Osteocyte (in vitro differentiated cells): ENCODE data around the gene CD3E. TPM values are rescaled to one million over a fixed set of nuclear protein-coding genes. Genes with fewer than 3 reads are reported as not detected.

ENCODE experiments used
- DNase-seq: peaks from one replicate; pipeline ENCODE4 v3.0.0; 2021; ENCODE audit warnings: mixed read lengths; ENCODE audit not compliant: unreplicated experiment; ENCODE audit errors: extremely low spot score
- H3K27ac Mint-ChIP-seq: one replicate; pipeline ENCODE4 v1.8.0; 2021; ENCODE audit warnings: mild to moderate bottlenecking, mixed read lengths; ENCODE audit not compliant: unreplicated experiment
- H3K27me3 Mint-ChIP-seq: one replicate; pipeline ENCODE4 v1.8.0; 2021; ENCODE audit warnings: mixed read lengths; ENCODE audit not compliant: unreplicated experiment
- H3K36me3 Mint-ChIP-seq: one replicate; pipeline ENCODE4 v1.8.0; 2021; ENCODE audit warnings: mixed read lengths; ENCODE audit not compliant: unreplicated experiment
- H3K4me1 Mint-ChIP-seq: one replicate; pipeline ENCODE4 v1.8.0; 2021; ENCODE audit warnings: mixed read lengths; ENCODE audit not compliant: unreplicated experiment
- H3K4me3 Mint-ChIP-seq: one replicate; pipeline ENCODE4 v1.8.0; 2021; ENCODE audit warnings: mild to moderate bottlenecking, moderate library complexity, mixed read lengths; ENCODE audit not compliant: unreplicated experiment
- H3K9me3 Mint-ChIP-seq: one replicate; pipeline ENCODE4 v1.8.0; 2021; ENCODE audit warnings: mixed read lengths; ENCODE audit not compliant: unreplicated experiment
- total RNA-seq: library from RNA; stranded (reverse); gene quantifications from 2 replicates; pipeline ENCODE4 v1.2.1, GENCODE V29; 2021
- TF ChIP-seq, protein P1 (sequence below): fragments of 200-600 bp; sonication (generic); IDR thresholded peaks from 2 replicates; pipeline ENCODE4 v1.5.0; 2021; ENCODE audit warnings: antibody characterized with exemption, mild to moderate bottlenecking, moderate library complexity

CD3E gene
- total RNA-seq, 1 donor from 2014 or later, result not detected

DNA sequence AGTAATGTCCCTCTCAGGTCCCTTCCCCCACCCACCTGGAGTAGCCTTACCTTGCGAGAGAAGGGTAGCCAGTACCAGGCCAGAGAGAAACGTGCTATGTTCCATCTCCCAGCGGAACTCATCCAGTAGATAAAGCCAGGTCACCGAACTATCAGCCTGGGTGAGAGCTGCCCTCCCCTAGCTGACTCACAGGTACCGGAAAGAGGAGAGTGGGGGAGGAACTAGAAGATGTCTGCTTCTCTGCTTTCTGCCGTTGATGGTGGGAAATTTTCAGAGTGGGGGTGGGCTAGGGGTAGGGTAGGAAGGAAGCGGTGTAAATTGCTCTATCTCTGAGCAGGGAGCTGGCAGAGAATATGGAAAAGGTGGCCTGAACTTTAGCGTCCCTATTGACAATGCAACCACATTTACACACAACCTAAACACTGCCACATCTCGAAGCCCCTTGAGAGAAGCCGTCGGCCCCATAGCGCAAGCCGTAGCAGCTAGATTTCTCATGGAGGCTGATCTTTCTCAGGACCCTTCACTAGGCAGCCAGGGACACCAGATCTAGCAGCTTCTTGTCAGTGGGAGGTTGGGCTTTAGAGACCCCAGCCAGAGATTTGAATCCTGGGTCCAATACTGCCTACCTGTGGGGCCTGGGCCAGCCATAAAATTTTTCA is 38.1 kb downstream of the CD3E start, which contains the start of gene CD3D:
Gene CD3D, minus strand, starts transcription at position 203 of the 659 bp plus-strand sequence. Its CDS starts 98 bp downstream, at position 105.
- no peak for DNase-seq
- Mint-ChIP-seq H3K36me3 (no peaks in the 10 kb centered on the region), H3K9me3 (no peaks in the 10 kb centered on the region), H3K4me3 (no peak within 1 kb of the TSS), H3K4me1 (no peaks in the 10 kb centered on the region), H3K27ac (no peak within 1 kb of the TSS), H3K27me3 (peaks cover 47% of the 10 kb centered on the region)
- TF ChIP-seq, protein P1, sequence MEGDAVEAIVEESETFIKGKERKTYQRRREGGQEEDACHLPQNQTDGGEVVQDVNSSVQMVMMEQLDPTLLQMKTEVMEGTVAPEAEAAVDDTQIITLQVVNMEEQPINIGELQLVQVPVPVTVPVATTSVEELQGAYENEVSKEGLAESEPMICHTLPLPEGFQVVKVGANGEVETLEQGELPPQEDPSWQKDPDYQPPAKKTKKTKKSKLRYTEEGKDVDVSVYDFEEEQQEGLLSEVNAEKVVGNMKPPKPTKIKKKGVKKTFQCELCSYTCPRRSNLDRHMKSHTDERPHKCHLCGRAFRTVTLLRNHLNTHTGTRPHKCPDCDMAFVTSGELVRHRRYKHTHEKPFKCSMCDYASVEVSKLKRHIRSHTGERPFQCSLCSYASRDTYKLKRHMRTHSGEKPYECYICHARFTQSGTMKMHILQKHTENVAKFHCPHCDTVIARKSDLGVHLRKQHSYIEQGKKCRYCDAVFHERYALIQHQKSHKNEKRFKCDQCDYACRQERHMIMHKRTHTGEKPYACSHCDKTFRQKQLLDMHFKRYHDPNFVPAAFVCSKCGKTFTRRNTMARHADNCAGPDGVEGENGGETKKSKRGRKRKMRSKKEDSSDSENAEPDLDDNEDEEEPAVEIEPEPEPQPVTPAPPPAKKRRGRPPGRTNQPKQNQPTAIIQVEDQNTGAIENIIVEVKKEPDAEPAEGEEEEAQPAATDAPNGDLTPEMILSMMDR, result no peak

GRCh38 chr11:118343248-118343647 is 38.7 kb downstream of the CD3E start:
- Mint-ChIP-seq H3K36me3 (no peaks in the 10 kb centered on the region), H3K27ac (no peak overlapping the region), H3K4me3 (no peak overlapping the region), H3K27me3 (peaks cover 52% of the 10 kb centered on the region), H3K9me3 (no peaks in the 10 kb centered on the region), H3K4me1 (no peaks in the 10 kb centered on the region)
- TF ChIP-seq, protein P1, result no peak
- no peak for DNase-seq

DNA sequence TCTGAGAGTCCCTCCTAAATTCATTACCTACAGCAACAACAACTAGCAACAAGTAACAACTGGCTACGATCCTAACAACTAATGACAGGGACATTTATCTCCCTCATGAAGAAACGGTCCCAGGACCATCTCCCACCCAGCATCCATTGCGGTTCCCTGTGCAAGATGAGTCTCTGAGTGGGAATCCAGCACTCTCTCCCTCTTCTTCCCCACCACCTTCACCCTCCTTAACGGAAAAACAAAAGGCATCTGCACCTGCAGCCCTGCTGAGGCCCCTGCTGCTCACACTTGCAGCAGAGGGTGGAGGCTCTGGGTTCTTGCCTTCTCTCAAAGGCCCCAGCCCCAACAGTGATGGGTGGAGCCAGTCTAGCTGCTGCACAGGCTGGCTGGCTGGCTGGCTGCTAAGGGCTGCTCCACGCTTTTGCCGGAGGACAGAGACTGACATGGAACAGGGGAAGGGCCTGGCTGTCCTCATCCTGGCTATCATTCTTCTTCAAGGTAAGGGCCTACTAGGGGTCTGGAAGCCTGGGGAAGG is 39.5 kb downstream of the CD3E start, which contains the start of gene CD3G:
Gene CD3G, plus strand, starts transcription at position 364 of the 535 bp plus-strand sequence. Its CDS starts 80 bp downstream, at position 444.
- H3K27ac Mint-ChIP-seq, result no peak within 1 kb of the TSS
- H3K4me3 Mint-ChIP-seq, result no peak within 1 kb of the TSS
- H3K36me3 Mint-ChIP-seq, result no peaks in the 10 kb centered on the region
- DNase-seq, result peak; percentile 38
- TF ChIP-seq, protein P1, result no peak
- H3K27me3 Mint-ChIP-seq, result peaks cover 54% of the 10 kb centered on the region
- no peaks in the 10 kb centered on the region for H3K4me1 Mint-ChIP-seq
- H3K9me3 Mint-ChIP-seq, result no peaks in the 10 kb centered on the region

DNA sequence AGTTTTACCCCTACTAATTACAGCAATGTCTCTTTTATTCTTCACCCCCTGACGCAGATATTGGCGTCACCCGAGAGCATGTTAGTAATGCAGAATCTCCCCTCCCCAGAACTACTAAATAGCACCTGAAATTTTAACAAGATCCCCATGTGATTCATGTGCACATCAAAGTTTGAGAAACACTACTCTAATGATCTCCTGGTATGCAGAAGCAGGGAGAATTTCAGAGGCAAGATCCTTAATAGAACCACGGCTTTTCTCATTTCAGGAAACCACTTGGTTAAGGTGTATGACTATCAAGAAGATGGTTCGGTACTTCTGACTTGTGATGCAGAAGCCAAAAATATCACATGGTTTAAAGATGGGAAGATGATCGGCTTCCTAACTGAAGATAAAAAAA is 44.9 kb downstream of the CD3E start:
- no peaks in the 10 kb centered on the region for H3K36me3 Mint-ChIP-seq
- no peaks in the 10 kb centered on the region for H3K9me3 Mint-ChIP-seq
- H3K27me3 Mint-ChIP-seq, result peaks cover 54% of the 10 kb centered on the region
- no peak for DNase-seq
- TF ChIP-seq, protein P1, result no peak
- no peak overlapping the region for H3K4me3 Mint-ChIP-seq
- no peaks in the 10 kb centered on the region for H3K4me1 Mint-ChIP-seq
- H3K27ac Mint-ChIP-seq, result no peak overlapping the region

- peaks cover 34% of the 10 kb centered on the region for H3K27me3 Mint-ChIP-seq
- no peak for DNase-seq
- TF ChIP-seq, protein P1, result peak; percentile 66
- no peaks in the 10 kb centered on the region for H3K36me3 Mint-ChIP-seq
- H3K9me3 Mint-ChIP-seq, result no peaks in the 10 kb centered on the region
- no peak overlapping the region for H3K4me3 Mint-ChIP-seq
- peaks cover 1% of the 10 kb centered on the region for H3K4me1 Mint-ChIP-seq
- no peak overlapping the region for H3K27ac Mint-ChIP-seq
Observed at GRCh38 chr11:118353084-118353710, 48.7 kb downstream of the CD3E start.
